NT2/D1 (cell line): ENCODE data around the gene EPHB2.
"Not testable (repeated sequence)": the region's sequence is repeated elsewhere in the genome, so short reads cannot be mapped to it uniquely, and the experiment has no call there.

Experiments used
- SUZ12 ChIP-seq: IDR thresholded peaks from 2 replicates; pipeline ENCODE4 v1.6.1; 2011; ENCODE audit not compliant: insufficient read length, insufficient read depth; ENCODE audit errors: extremely low read depth
- YY1 ChIP-seq: IDR thresholded peaks from 2 replicates; pipeline ENCODE4 v1.6.1; 2011; ENCODE audit not compliant: insufficient read length, insufficient read depth
- ZNF274 ChIP-seq: IDR thresholded peaks from 2 replicates; pipeline ENCODE4 v1.6.1; 2011; ENCODE audit warnings: mild to moderate bottlenecking, low read depth, low read length

- not testable (repeated sequence) for TF ChIP-seq YY1, SUZ12, ZNF274
Measured at GRCh38 chr1:22706100-22706499, 4.5 kb upstream of the EPHB2 start.
